CD1c-positive myeloid dendritic cell (primary cell): ENCODE results near the gene NXPH3.

ENCODE experiments used
- DNase-seq: peaks from one replicate; pipeline ENCODE4 v3.0.0-alpha.2; 2016; ENCODE audit errors: extremely low spot score

The NXPH3 gene

DNA sequence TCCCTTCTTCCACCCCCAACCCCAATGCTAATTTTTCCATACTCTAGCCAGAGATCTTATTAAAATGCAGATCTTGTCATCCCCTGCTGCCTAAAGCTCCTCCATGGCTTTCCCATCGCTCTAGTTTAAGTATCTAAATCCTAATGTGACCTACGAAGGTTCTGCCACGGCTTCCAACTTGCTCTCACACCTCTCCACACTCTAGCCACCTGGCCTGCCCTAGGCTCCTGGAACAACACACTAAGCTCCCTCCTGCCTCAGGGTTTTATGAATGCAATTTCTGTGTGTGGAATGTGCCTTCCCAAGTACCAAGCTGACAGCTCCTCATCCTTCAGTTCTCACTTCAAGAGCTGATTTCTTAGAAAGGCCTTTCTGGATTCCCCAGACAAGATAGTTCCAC is 16.6 kb downstream of the NXPH3 start:
- DNase-seq: no peak

DNA sequence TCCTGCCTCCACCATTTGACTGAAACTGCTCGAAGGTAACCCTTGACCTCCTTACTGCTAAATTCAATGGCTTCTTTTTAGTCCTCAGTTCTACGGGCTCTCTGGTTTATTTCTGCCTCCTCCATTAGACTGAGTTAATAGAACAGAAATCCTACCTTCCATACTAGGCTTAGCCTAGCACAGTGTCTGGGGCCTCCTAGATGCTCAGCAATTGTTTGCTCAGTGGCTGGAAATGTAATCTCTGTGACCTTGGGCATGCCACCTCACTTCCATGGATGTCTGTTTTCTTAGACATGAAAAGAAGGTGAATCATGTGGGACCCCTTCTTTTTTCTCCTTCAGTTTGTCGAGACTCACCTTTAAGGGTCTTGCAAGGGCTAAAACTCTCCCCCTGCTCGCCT is 19.7 kb downstream of the NXPH3 start:
- no peak for DNase-seq

DNA sequence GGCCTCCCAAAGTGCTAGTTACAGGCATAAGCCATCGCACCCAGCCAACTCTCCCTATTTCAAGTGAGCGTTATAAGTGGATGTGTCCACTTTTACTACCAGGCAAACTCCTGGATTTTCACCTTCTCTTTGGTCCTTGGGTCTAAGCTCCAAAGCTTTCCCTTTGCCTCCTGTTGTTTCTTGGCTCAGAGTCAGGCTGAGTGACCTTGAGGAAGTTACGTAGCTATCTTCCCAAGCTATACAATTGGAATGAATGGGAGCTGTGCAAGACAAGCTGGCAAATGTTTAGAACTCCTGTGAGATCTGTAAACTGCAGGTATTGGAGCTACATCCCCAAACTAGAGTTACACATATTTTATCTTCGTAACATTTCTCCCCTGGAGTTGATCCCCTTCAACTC is 20.3 kb downstream of the NXPH3 start:
- DNase-seq: no peak

DNA sequence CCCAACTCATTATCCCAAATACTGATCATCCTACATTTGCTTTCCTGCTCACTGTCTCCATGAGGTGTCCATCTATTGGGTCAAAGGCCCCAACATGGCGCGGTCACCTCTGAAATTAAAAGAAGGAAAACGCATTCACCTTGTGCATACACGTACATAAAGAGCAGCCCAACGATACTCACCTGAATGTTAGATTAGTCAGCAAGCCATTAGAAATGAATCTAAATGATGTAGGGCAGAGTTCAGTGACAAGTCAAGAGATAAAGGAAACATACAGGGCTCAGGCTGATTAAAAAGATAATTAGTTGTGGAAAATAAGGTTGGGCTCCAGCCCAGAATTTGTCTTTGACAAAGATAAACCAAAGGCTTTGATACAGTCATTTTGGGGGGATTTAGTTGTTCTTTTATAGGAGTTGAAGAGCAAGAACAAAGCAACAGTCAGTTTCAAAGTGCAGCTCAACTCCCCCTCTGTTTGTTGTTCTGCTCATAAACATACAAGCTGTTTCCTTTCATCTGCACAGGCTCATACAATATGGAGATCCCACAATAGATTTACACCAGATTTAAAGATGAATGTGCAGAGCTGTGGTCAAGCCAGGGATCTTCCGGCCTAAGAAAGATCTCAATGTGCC is 21.1 kb downstream of the NXPH3 start:
- no peak for DNase-seq

DNA sequence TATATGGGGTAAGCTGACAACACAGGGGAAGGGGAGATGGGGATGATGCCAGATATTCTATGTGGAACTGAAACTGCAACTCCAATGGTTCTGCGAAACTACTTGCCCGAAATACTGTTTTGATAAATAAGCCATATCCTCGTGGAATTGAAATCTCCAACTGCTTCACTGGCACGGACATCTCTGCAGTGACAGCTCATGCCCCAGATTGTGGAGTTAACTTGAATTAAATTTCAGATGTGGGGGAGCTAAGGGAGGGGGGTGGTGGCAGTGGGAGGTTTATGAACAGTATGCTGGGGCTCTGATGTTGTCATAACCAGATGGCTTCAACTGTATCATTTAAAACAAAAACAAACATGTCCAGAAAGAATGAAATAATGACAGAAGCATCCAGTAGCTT is 21.8 kb downstream of the NXPH3 start:
- no peak for DNase-seq

DNA sequence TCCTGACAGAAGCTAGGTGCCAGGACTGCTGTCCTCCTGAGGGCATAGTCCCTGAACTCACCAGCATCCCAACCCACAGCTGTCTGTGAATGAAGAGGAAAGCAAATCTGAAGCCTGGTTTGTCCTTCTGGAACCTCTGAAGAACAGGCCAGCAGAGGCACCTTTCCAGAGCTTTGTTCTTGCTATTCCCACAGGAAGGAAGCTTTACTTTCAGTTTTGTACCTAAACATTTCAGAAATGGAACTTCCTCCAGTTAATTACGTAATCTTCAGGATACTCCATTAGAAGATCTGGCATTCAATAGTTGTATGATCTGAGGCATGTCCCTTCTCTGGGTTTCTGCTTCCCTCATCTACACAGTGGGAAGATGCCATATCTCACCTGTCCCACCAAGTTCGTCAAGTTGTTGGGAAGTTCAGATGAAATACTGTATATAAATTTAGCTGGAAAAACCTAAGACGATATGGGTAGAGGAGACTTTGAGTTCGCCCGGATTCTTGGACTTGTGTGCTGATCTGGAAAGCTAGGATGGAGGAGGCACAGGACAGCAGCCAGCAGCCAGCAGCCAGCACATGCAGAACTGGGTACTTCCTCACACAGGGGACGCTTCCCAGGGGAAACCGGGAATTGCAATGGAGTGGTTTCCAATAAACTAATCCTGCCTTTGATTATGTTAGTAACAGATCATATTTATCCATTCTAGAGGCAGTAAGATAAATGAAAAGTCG is 22.4 kb downstream of the NXPH3 start:
- DNase-seq: no peak

DNA sequence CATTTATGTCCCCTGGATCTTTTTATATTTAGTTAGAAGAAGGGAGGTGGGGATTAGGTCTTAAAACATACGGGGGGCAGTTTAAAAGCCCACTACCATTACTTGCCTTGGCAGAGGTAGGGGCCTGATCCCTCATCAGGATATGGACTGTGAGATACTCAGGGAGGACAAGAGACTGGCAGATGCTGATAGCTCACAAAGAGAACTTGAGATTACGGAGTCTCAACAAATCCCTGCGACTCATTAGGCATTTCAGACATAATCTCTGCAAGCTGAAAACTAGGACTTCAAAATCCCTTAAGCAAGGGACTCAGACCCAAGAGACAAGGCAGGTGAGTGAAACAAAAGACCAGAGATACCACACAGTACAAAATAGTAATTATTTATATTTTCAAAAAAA is 23.2 kb downstream of the NXPH3 start:
- no peak for DNase-seq

DNA sequence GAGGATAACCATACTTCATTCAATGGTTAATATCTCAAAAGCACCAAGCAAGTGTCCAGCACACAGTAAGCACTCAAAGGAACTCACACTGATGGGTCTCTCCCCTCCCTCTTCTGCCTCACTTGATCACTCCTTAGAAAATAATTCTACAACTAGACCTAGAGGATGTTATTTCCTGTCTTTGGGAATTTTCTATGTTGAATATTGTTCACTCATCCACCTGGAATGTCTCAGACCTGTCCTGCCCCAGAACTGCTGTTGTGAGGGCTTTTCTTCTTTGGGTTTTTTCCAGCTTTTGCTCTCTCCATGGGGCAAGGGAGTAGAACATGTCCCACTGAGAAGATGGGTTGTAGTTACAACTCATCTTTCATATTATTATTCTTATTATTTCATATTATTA is 25.3 kb downstream of the NXPH3 start:
- DNase-seq: no peak

DNA sequence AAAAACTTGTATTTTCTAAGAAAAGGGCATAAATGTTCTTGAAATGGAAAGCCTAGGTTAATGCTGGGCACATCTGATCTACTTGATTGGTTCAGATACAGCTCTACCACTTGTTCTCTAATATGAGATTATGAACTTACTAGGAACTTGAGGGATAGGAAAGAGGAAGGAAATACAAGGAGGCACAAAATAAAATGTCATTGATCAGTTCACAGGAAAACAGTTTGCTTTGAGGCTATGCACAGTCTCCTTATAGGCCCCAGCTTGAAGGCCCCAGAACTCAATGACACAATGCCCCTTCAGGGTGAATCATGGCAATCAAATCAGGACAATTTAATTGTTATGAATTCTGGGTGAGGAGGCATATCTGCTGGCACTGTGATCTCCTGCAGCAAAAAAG is 27.1 kb downstream of the NXPH3 start:
- peak; percentile 7 for DNase-seq

DNA sequence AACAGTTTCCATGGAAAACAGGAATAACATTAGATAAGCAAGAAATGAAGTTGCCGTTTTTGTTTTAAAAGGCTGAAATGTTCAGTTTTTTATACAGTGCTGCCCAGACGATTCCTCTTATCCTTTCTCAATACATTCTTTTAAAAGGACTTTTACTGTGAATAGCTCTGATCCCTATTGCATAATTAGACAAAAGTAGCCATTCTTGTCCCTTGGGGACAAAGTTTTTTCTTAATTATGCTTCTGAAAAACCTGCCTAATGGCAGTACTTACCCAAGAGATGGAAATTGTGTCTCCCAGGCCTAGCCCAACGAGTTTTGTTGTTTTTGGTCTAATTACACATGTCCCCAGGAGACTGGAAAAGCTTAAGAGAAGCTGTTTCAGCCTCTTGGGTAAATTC is 27.6 kb downstream of the NXPH3 start:
- DNase-seq: no peak

DNA sequence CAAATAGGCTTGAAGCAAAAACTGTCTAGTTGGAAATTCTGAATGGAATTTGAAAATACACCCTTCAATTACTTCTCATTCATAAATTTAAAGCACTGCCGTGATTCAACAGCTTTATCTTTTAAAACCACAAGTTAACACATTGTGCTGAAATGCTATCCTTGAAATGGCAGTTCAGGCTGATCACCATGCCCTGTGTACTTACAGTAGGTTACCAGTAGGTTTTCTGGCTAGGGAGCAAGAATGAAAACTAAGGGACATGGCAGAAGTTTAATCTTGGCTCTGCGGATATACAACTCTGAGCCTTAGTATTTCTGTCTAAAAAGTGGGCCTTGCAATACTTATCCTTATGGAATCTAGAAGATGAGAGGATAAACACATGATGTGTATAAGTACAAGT is 28.0 kb downstream of the NXPH3 start:
- DNase-seq: no peak

DNA sequence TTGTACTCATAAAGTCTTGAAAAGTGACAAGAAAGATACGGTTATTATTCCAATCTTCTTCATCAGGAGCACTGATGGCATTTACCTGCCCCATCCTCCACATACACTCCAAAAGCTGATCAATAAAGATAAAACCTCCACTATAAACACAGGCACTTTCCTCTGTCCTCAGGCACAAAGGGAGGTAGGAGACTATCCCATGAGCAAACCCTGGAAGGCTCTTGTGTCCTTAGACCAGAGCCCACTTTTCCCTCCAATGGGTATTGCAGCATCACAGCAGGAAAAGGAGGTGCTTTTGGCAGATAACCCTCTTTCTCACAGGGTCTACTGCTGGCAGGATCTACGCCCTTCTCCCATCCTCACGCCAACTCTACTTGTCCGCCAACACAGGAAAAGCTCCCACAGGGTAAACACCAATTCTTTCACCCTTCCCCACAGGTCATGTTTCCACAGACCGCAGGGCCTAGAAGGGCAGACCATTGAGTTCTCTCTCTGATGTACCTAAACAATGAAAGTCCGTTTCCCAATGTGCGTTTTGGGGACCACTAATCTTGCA is 28.7 kb downstream of the NXPH3 start:
- no peak for DNase-seq

DNA sequence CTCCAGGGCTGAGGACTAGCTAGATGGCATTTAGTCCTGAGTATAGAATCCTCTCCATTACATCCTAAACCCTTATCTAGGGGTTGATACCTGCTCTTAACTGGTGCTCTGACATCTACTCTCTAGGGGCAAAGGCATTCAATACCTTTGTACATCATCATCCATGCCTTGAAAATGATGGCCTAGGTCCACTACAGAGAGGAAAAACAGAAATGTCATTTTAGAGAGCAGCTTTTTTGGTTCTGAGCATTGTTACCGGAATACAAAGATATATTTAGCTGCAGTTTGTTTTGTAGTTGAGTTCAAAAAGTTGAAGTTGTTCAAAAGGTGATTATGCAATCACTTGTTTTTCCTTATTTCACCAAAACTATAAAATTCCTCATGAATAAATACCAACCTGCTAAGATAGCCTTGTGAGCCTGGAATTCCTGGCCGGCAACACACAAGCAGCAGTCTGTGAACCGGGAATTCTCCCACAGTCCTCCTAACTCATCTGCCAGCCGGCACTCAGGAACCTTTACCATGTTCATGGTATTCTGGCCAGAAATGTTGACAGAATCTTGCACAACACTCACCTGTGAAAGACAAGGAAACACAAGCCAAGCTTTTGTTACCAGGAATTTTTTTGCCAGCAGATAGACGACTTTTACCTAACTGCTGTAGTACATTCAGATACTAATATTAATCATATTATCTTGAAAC is 35.4 kb downstream of the NXPH3 start:
- no peak for DNase-seq

DNA sequence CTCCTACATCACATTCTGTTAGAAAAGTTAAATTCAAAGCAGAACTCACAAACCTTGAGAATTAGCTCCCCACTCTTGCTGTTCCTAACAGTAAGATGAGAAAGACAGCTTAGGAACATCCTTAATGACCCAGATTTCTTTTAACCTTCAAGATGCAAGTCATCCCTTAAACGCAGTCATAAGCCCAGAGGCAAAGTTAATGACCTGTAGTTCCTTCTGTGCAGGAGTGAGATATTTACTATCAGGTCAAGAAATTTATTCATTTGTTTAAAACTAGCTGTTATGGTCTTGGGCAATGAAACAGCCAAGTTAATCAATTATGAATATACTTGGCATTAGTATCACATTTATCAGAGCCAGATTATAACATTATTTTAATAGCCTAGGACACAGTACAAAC is 37.1 kb downstream of the NXPH3 start:
- DNase-seq: no peak

DNA sequence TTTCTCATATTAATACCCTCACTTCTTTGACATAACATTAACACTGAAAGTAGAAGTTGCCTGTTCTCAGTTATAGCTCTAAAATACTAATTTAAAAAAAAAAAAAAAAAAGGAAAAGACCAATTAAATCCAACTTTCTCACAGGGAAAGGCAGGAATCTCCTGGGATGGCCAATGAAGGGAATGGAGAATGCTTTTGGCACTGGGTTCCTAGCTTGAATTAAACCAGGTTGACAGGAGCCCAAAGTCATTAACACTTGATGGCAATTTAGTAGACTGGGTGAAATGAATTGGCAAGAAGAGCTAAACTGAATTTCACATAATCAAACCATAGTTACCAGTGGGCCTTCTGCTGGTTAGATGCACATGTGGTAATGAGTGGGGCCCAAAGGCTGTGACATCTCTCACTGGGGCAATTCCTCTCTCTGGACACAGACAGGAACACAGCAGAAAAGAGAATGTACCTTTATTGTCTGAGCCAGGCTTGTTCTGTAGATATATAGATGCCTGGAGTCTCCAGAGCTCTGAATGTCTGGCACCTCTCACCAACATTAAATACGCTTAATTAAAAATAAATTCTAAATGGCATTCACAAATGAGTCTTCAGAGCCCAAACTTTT is 37.6 kb downstream of the NXPH3 start:
- no peak for DNase-seq

DNA sequence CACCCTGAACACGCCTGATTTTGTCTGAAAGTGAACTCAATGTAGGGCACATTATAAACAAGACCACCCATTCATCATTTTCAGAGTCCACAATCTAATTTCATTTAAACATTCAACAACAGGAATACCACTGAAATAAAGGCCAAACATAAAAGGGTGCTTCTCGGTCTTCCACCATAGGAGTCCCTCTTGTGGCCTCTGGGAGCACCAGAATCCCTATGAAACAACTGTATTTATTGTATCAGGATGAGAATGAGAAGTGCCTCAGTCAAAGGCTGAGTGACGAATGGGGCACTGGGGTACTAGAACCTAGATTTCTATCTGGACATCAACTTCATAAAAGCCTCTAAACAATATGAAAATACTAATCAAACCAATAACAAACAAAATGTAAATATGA is 40.4 kb downstream of the NXPH3 start:
- DNase-seq: no peak

DNA sequence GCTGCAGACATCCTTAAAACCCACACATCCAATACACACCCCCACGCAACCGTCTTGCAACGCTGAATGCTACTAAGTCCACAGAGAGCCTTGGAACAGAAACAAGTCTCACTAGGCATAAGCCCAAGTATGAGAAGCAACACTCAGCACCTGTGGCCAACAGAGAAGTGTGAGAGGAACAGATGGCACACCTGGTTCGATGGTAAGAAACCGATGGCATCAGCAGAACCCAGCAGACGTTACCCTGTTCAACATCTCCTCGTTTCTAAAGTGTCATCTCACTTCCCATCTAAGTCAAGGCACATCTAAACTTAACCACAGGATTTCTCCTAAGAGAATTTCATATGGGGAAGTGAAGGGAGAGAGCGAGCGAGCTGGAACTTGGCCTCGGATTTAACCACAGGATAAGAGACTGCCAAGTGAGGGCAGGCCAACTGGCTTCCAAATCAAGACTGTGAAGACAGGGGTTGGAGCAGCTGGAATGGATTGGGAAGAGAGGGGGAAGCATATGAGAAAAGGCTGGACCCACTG is 41.0 kb downstream of the NXPH3 start:
- DNase-seq: peak; percentile 62

DNA sequence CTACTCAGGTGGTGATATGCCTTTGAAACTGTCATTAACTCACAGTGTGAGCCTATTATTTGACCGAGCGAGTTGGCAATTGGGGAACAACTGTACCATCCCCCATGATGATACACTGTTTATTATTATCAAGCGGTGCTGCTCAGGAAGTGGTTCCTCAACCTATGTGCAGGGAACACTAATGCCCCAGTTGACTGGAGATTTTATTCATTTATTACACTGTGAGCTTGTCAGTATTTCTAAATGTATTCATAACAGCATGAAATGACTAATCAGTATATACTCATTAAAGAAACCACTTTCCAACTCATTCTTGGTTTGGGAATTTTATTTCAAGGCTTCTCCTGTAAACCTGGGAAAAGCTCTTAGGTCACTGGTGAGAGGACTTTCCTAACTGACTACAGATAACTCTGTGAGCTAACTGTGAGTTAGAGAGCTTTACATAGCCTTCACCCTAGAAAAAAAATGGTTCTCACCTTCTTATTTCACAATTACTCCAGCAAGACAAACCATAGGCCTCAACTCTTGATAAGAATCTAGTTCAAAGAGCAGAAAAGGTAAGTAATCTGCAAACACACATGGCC is 42.4 kb downstream of the NXPH3 start:
- peak; percentile 19 for DNase-seq

DNA sequence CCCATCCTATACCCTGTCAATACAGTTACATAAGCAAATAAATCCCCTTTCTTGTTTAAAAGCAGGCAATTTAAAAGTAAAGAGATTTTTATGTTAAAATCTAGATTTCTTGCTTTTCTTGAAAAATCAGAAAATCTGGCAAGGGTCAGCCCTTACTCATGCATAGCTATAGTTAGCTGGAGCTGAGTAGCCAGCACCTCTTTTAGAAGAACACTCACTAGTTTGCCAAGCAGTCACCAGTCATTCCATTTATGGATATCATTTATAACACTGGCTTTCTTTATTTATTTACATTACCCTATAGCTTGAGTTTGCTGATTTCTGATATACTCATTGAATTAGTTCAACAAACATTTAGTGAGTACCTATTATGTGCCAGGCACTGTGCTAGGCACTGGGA is 45.7 kb downstream of the NXPH3 start:
- DNase-seq: no peak

DNA sequence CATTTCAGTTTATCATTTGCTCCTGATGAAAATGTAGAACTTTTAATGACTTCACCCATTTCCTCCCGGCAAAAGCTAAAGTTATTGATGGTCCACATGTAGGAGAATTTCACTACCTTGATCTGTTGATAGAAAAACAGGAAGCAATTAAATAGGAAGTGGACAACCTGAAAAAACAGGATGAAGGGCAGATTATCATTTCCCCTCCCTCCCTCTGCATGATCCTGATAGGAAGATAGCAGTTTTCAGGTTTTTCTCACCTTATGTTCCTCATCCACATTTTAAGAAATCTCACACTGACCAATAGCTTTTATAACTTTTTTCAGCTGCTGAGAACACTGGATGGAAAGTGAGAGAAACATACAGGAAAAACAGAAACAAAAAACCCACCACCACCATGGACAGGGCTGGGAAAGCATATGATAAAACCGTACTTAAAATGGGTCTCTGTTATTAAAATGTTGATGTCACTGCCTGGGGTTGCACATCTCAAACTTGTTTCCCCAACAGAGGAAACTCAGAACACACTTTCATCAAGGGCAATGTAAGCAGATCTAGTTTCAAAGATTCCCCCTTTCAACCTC is 46.4 kb downstream of the NXPH3 start:
- DNase-seq: no peak

DNA sequence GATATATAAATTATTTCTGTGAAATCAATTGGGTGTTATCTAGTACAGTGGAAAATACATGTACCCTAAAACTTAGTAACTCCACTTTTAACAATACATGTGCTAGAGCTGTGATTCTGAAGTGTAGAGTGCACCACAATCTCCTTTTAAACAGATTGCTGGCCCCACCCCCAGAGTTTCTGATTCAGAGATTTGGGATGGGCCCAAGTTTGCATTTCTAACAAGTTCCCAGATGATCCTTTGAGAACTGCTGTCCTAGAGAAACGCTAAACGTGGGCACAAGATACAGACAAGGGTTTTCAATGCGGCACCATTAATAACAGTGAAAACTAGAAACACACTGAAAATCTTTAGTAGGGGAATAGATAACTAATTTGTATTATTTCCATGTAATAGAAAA is 49.2 kb downstream of the NXPH3 start:
- DNase-seq: no peak

DNA sequence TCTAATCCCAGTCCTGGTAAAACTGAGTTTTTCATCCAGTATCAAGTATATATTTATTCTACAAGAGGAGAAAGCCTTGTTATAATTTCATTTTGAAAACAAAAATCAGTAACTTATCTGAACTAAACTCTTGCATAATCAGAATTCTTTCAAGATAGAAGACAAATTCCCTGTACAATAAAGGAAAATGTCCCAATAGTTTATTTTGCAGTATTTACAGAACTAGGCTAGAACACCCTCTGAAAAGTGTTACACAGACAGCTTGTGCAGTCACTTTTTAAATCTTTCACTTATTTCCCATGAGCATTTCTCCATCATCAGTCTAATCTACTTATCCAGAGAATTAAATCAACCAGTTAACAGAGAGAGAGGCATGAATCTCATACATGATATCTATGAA is 53.8 kb downstream of the NXPH3 start:
- DNase-seq: no peak
